K562 (cell line): ENCODE data around the gene ERMP1. TPM values are rescaled to one million over a fixed set of nuclear protein-coding genes. Genes with fewer than 3 reads are reported as not detected.

Source experiments
- ATAC-seq: fragments of 200-7000 bp; cut with Tn5 transposase; 3 replicates; pipeline ENCODE4 v1.9.1; 2020; ENCODE audit warnings: moderate library complexity
- BruUV-seq: library from RNA; stranded (reverse); fragments of 400-500 nt; replicated peaks from 2 replicates; lab custom pipeline; 2021; lab: Mats Ljungman, UMichigan
- CTCF ChIA-PET: fragments of 300-600 bp; formaldehyde crosslinking; extraction: SDS; loops from one replicate; lab custom pipeline; 2021; ENCODE audit warnings: low intra/inter-chr PET ratio; lab: Yijun Ruan, JAX
- POLR2A ChIA-PET: fragments of 300-600, 350-650 bp; sonication (Branson Sonifier 250); formaldehyde crosslinking; extraction: SDS; loops from one replicate; lab custom pipeline; 2021; ENCODE audit warnings: antibody characterized with exemption, inconsistent platforms; lab: Yijun Ruan, JAX
- DNase-seq, 4 experiments: peaks; one replicate each; pipeline versions ENCODE4 v3.0.0 to v3.0.0-alpha.2; 2011 to 2018; ENCODE audit warnings: low spot score in 3 of 4, mixed read lengths in 3 of 4; ENCODE audit errors: extremely low read depth in 1 of 4
- FAIRE-seq: peaks from 2 replicates; lab custom pipeline; 2011; peaks lifted over from hg19 to GRCh38; lab: Jason Lieb, UNC
- H2AFZ ChIP-seq: 2 replicates; pipeline ENCODE4 v1.6.0; 2011; ENCODE audit warnings: low read depth, low read length, control low read depth, inconsistent platforms
- H3K27ac ChIP-seq: fragments of 200-600 bp; 3 replicates; pipeline ENCODE4 v1.8.0; 2011; ENCODE audit warnings: low read depth, mild to moderate bottlenecking, control low read depth, inconsistent platforms, low read length, moderate library complexity, mixed read lengths; ENCODE audit errors: extremely low read depth
- H3K27me3 ChIP-seq, 2 experiments: fragments of 300-600 bp in 1 of 2; 2 replicates in 1 of 2; 3 replicates in 1 of 2; pipeline versions ENCODE4 v1.6.0 to v1.8.0; 2011; ENCODE audit warnings: inconsistent platforms in 2 of 2, low read length in 2 of 2, mild to moderate bottlenecking in 1 of 2, mixed read lengths in 1 of 2, moderate library complexity in 1 of 2; ENCODE audit not compliant: control insufficient read depth in 2 of 2, insufficient read depth in 2 of 2
- H3K36me3 ChIP-seq: fragments of 300-600 bp; 3 replicates; pipeline ENCODE4 v1.8.0; 2011; ENCODE audit warnings: mild to moderate bottlenecking, low read length, inconsistent platforms; ENCODE audit not compliant: control insufficient read depth, insufficient read depth
- H3K4me1 ChIP-seq, 2 experiments: fragments of 200-600 bp in 1 of 2; replicated peaks in 1 of 2; 2 replicates in 1 of 2; 3 replicates in 1 of 2; pipeline versions ENCODE4 v1.5.1 to v1.8.0; 2011; ENCODE audit warnings: inconsistent platforms in 2 of 2, low read length in 2 of 2, mild to moderate bottlenecking in 1 of 2, mixed read lengths in 1 of 2, moderate library complexity in 1 of 2; ENCODE audit not compliant: control insufficient read depth in 2 of 2, insufficient read depth in 2 of 2
- H3K4me2 ChIP-seq: 2 replicates; pipeline ENCODE4 v1.6.1; 2011; ENCODE audit warnings: low read length, control low read depth, inconsistent platforms, mixed read lengths; ENCODE audit not compliant: insufficient read depth
- H3K4me3 ChIP-seq: fragments of 200-600 bp; sonication (generic), shearing (Covaris generic); 2 replicates; pipeline ENCODE4 v1.5.1; 2016; ENCODE audit warnings: control low read depth, inconsistent platforms
- H3K79me2 ChIP-seq: fragments of 200-600 bp; 3 replicates; pipeline ENCODE4 v1.8.0; 2011; ENCODE audit warnings: low read length, inconsistent platforms; ENCODE audit not compliant: control insufficient read depth, insufficient read depth
- H3K9ac ChIP-seq, 2 experiments: 2 replicates each; pipeline versions ENCODE4 v1.6.0 to v1.6.1; 2011; ENCODE audit warnings: low read depth in 2 of 2, low read length in 2 of 2, control low read depth in 1 of 2, inconsistent platforms in 1 of 2, mild to moderate bottlenecking in 1 of 2, mixed read lengths in 1 of 2; ENCODE audit not compliant: insufficient read depth in 1 of 2
- H3K9me1 ChIP-seq: one replicate; pipeline ENCODE4 v1.6.0; 2011; ENCODE audit warnings: inconsistent platforms, mild to moderate bottlenecking, low read length, moderate library complexity; ENCODE audit not compliant: control insufficient read depth, insufficient read depth
- H3K9me3 ChIP-seq: replicated peaks from 2 replicates; pipeline ENCODE4 v1.5.1; 2011; ENCODE audit warnings: low read depth, low read length, inconsistent platforms; ENCODE audit not compliant: control insufficient read depth, insufficient read depth
- H4K20me1 ChIP-seq: replicated peaks from 2 replicates; pipeline ENCODE4 v1.6.1; 2011; ENCODE audit warnings: low read length, inconsistent platforms, mixed read lengths; ENCODE audit not compliant: control insufficient read depth, insufficient read depth
- CREM ChIP-seq: IDR thresholded peaks from 2 replicates; pipeline ENCODE4 v1.6.1; 2014; ENCODE audit warnings: antibody characterized with exemption, low read depth
- CSDE1 ChIP-seq, 2 experiments: fragments of 450-650 bp; IDR thresholded peaks; 2 replicates each; pipeline ENCODE4 v1.6.1; 2016; ENCODE audit warnings: mild to moderate bottlenecking in 1 of 2
- ETV1 ChIP-seq: fragments of 450-650 bp; conservative IDR thresholded peaks from 2 replicates; pipeline ENCODE4 v1.6.1; 2016; ENCODE audit warnings: missing genetic modification characterization, control low read depth, low read depth, missing compliant biosample characterization
- GATAD2A ChIP-seq: fragments of 450-650 bp; IDR thresholded peaks from 2 replicates; pipeline ENCODE4 v1.6.1; 2017
- HMG20B ChIP-seq: fragments of 250-450 bp; sonication (Bioruptor Pico); IDR thresholded peaks from 2 replicates; pipeline ENCODE4 v1.5.0; 2021; ENCODE audit warnings: mild to moderate bottlenecking
- JUND ChIP-seq, 2 experiments: IDR thresholded peaks; 2 replicates in 1 of 2; 3 replicates in 1 of 2; pipeline ENCODE4 v1.6.1; 2011; ENCODE audit warnings: borderline replicate concordance in 2 of 2, low read depth in 2 of 2, low read length in 2 of 2, improper control_type of control experiment in 1 of 2, missing biosample characterization in 1 of 2, missing genetic modification characterization in 1 of 2, missing genetic modification reagents in 1 of 2
- MTA2 ChIP-seq: fragments of 450-650 bp; IDR thresholded peaks from 2 replicates; pipeline ENCODE4 v1.6.1; 2016; ENCODE audit warnings: low read depth
- NELFE ChIP-seq: IDR thresholded peaks from 2 replicates; pipeline ENCODE4 v1.6.1; 2011; ENCODE audit warnings: mild to moderate bottlenecking; ENCODE audit not compliant: insufficient read depth, insufficient read length
- NFYB ChIP-seq: IDR thresholded peaks from 2 replicates; pipeline ENCODE4 v1.6.1; 2011; ENCODE audit warnings: mild to moderate bottlenecking, moderate library complexity; ENCODE audit not compliant: insufficient read length; ENCODE audit errors: extremely low read depth
- NR4A1 ChIP-seq, 2 experiments: fragments of 250-450 bp in 1 of 2; fragments of 450-650 bp in 1 of 2; sonication (Bioruptor Pico) in 1 of 2; IDR thresholded peaks; 2 replicates each; pipeline versions ENCODE4 v1.4.0 to v1.6.1; 2016 to 2020; ENCODE audit warnings: mild to moderate bottlenecking in 2 of 2, missing compliant biosample characterization in 1 of 2, missing genetic modification characterization in 1 of 2, moderate library complexity in 1 of 2
- STAG1 ChIP-seq: sonication (generic); formaldehyde crosslinking; IDR thresholded peaks from 2 replicates; pipeline ENCODE4 v1.5.0; 2020; ENCODE audit warnings: missing genetic modification reagents, borderline replicate concordance
- TBL1XR1 ChIP-seq, 2 experiments: IDR thresholded peaks; 2 replicates each; pipeline ENCODE4 v1.6.1; 2012; ENCODE audit warnings: improper control_type of control experiment in 2 of 2, low read length in 2 of 2, mild to moderate bottlenecking in 1 of 2
- TRIM24 ChIP-seq, 2 experiments: fragments of 450-650 bp; IDR thresholded peaks; 2 replicates each; pipeline ENCODE4 v1.6.1; 2016
- ZNF408 ChIP-seq: fragments of 250-450 bp; sonication (Bioruptor Pico); IDR thresholded peaks from 2 replicates; pipeline ENCODE4 v1.4.0; 2020; ENCODE audit warnings: low read depth, mild to moderate bottlenecking, moderate library complexity
- ZNF766 ChIP-seq: fragments of 200-800 bp; sonication (Bioruptor generic); conservative IDR thresholded peaks from 2 replicates; pipeline ENCODE4 v1.6.1; 2016; ENCODE audit warnings: missing genetic modification characterization, missing compliant biosample characterization
- WGBS: fragments of 100-300 bp; shearing (Covaris generic); methylation state at CpG from one replicate; pipeline ENCODE4 v1.1.6; 2016; ENCODE audit warnings: low coverage, mixed read lengths; ENCODE audit not compliant: insufficient coverage; ENCODE audit errors: missing lambda C conversion rate; 5-methylcytosine and 5-hydroxymethylcytosine counted together
- in situ Hi-C: fragments of 300-500 bp; cut with MboI; formaldehyde crosslinking; loops from 4 replicates; pipeline ENCODE4 v1.15.0; 2018; ENCODE audit warnings: inconsistent platforms, mixed read lengths
- intact Hi-C: fragments of 100-400 bp; cut with micrococcal nuclease; formaldehyde crosslinking; loops from 2 replicates; pipeline ENCODE4 v1.14.2; 2022
- polyA plus RNA-seq, 8 experiments: library from polyadenylated mRNA; depleted of rRNA in 4 of 8; stranded (reverse) in 5 of 8; unstranded in 3 of 8; fragments of >200 nt; fragmentation: Nextera tagmentation in 2 of 8; fragmentation: Illumina TruSeq in 1 of 8; extraction: Ambion mirVana in 2 of 8; extraction: Trizol in 1 of 8; gene quantifications; 2 replicates each; pipeline versions ENCODE4 v1.2.1 to v1.2.3, GENCODE V29; 2011 to 2014; ENCODE audit warnings: inconsistent platforms in 1 of 8, missing spikeins in 1 of 8
- total RNA-seq, 7 experiments: library from RNA; depleted of rRNA in 6 of 7; stranded (reverse); fragments of >200 nt in 6 of 7; fragmentation: Illumina TruSeq in 2 of 7; extraction: Trizol in 2 of 7; gene quantifications; 2 replicates each; pipeline versions ENCODE4 v1.2.1 to v1.2.3, GENCODE V29; 2011 to 2021; ENCODE audit warnings: low replicate concordance in 1 of 7
- TF ChIP-seq, protein P1 (sequence below): fragments of 250-450 bp; sonication (Bioruptor Pico); IDR thresholded peaks from 2 replicates; pipeline ENCODE4 v1.8.0; 2021; ENCODE audit warnings: mild to moderate bottlenecking, moderate library complexity

Gene ERMP1
- total and polyA plus RNA-seq, 9 of the 15 experiments (the other 6 are each of a cell fraction or from before 2014, with no cell fraction given), result 2.5 to 26.3 (median 12.6) TPM

DNA sequence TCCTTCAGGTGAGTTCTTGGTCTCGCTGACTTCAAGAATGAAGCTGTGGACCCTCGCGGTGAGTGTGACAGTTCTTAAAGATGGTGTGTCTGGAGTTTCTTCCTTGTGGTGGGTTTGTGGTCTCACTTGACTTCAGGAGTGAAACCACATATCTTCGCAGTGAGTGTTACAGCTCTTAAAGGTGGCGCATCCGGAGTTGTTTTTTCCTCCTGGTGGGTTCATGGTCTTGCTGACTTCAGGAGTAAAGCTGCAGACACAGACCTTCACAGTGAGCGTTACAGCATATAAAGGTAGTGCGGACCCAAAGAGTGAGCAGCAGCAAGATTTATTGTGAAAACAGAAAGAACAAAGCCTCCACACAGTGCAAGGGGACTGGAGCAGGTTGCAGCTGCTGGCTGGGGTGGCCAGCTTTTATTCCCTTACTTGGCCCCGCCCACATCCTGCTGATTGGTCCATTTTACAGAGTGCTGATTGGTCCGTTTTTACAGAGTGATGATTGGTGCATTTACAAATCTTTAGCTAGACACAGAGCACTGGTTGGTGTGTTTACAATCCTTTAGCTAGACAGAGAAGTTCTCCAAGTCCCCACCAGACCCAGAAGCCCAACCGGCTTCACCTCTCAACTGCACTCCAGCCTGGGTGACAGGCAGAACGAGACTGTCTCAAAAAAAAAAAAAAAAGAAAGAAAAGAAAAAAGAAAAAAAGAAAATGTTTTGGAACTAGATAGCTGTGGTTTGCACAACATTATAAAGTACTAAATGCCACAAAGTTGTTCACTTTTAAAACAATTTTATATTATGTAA lies 9.1 kb upstream of the ERMP1 start (continued):
- TF ChIP-seq STAG1 (CRISPR knock-in tag) (no peak), TBL1XR1 (IDR thresholded peaks at IDR 0.05; ENCODE audit: low read length in 2 of 2) (no peak), MTA2 (no peak), NFYB (peak; percentile 92), NELFE (no peak)

DNA sequence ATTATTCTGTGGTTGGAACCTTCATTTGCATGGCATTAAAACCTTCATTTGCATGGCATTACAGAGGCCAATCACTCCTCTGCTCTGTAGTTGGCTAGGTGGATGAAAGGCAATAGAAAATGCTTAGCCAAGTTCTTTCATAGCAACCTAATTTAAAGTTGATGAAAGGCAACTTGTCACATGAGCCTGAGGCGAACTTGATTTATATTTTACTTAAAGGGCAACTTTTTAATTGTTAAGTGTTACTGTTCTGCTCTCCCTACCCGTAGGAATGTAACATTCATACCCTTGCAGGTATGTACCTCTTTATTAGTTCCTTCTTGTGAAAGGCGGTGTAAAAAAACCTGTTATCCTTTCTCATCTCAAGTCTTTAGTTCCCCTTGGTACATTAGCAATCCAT lies 7.9 kb upstream of the ERMP1 start:
- Histone ChIP-seq H3K4me3 (no peak overlapping the region), H3K4me2 (no peak overlapping the region), H3K79me2 (no peaks in the 10 kb centered on the region), H2AFZ (no peak overlapping the region), H3K9me1 (no peaks in the 10 kb centered on the region), H3K9ac (no peak overlapping the region), H3K27me3 (no peaks in the 10 kb centered on the region), H4K20me1 (no peaks in the 10 kb centered on the region), H3K36me3 (no peaks in the 10 kb centered on the region), H3K27ac (no peak overlapping the region), H3K4me1 (peaks cover 8 to 35% of the 10 kb centered on the region in 2 experiments; a peak in 4 of 5 replicates), H3K9me3 (no peaks in the 10 kb centered on the region; the same call in 1 of the 2 replicates)
- BruUV-seq, result no TSS peak
- no peak for TF ChIP-seq TRIM24 (IDR thresholded peaks at IDR 0.05)
- TF ChIP-seq ZNF766 (CRISPR knock-in tag), result no peak
- TF ChIP-seq, protein P1, sequence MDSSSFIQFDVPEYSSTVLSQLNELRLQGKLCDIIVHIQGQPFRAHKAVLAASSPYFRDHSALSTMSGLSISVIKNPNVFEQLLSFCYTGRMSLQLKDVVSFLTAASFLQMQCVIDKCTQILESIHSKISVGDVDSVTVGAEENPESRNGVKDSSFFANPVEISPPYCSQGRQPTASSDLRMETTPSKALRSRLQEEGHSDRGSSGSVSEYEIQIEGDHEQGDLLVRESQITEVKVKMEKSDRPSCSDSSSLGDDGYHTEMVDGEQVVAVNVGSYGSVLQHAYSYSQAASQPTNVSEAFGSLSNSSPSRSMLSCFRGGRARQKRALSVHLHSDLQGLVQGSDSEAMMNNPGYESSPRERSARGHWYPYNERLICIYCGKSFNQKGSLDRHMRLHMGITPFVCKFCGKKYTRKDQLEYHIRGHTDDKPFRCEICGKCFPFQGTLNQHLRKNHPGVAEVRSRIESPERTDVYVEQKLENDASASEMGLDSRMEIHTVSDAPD, result no peak
- no peak for TF ChIP-seq CREM
- TF ChIP-seq ETV1, result no peak
- TF ChIP-seq ZNF408 (CRISPR knock-in tag), result no peak
- TF ChIP-seq GATAD2A, result no peak
- TF ChIP-seq HMG20B (CRISPR knock-in tag), result no peak
- no peak for TF ChIP-seq NR4A1 (CRISPR knock-in tag; IDR thresholded peaks at IDR 0.05)
- TF ChIP-seq NR4A1 (tag; IDR thresholded peaks at IDR 0.05), result no peak
- TF ChIP-seq CSDE1 (IDR thresholded peaks at IDR 0.05), result no peak
- TF ChIP-seq JUND (IDR thresholded peaks at IDR 0.05; ENCODE audit: borderline replicate concordance, low read depth, low read length), result no peak
- TF ChIP-seq JUND (tag; IDR thresholded peaks at IDR 0.05; ENCODE audit: borderline replicate concordance, low read depth, low read length), result no peak
- no peak for ATAC-seq
- no peak for DNase-seq
- 79% methylated on average over 3 of the region's 3 CpGs for WGBS
- POLR2A ChIA-PET, result no interaction called here
- CTCF ChIA-PET, result no interaction called here
- in situ Hi-C loops (no loop called here), intact Hi-C loops (no loop called here)
- FAIRE-seq, result no peak
